BLaER1 (cell line): ENCODE measurements around the gene ACP6.

Source experiments
- H3K27ac ChIP-seq: shearing (Covaris generic); formaldehyde crosslinking; 2 replicates; pipeline ENCODE4 v1.8.1; 2022
- H3K27me3 ChIP-seq: shearing (Covaris generic); formaldehyde crosslinking; 2 replicates; pipeline ENCODE4 v1.8.1; 2022
- H3K36me3 ChIP-seq: shearing (Covaris generic); formaldehyde crosslinking; 2 replicates; pipeline ENCODE4 v1.8.1; 2022
- H3K4me1 ChIP-seq: shearing (Covaris generic); formaldehyde crosslinking; 2 replicates; pipeline ENCODE4 v1.8.1; 2022
- H3K4me2 ChIP-seq: shearing (Covaris generic); formaldehyde crosslinking; 2 replicates; pipeline ENCODE4 v1.8.1; 2022
- H3K4me3 ChIP-seq: shearing (Covaris generic); formaldehyde crosslinking; 2 replicates; pipeline ENCODE4 v1.8.1; 2022
- H3K9ac ChIP-seq: shearing (Covaris generic); formaldehyde crosslinking; 2 replicates; pipeline ENCODE4 v1.8.1; 2022
- H3K9me3 ChIP-seq: shearing (Covaris generic); formaldehyde crosslinking; 2 replicates; pipeline ENCODE4 v1.8.1; 2022
- H4K20me1 ChIP-seq: shearing (Covaris generic); formaldehyde crosslinking; 2 replicates; pipeline ENCODE4 v1.8.1; 2022
- Cebpa-rat ChIP-seq: shearing (Covaris generic); IDR thresholded peaks from 2 replicates; pipeline ENCODE4 v1.8.1; 2022

The ACP6 gene

GRCh38 chr1:147605591-147605990 is 64.7 kb downstream of the ACP6 start:
- H3K4me1 ChIP-seq, result peaks cover 34% of the 10 kb centered on the region
- peaks cover 53% of the 10 kb centered on the region for H3K36me3 ChIP-seq
- no peak for TF ChIP-seq Cebpa-rat
- H3K27me3 ChIP-seq, result no peaks in the 10 kb centered on the region
- no peak overlapping the region for H3K4me3 ChIP-seq
- no peak overlapping the region for H3K9ac ChIP-seq
- H4K20me1 ChIP-seq, result peaks cover 26% of the 10 kb centered on the region; the same call in 1 of the 2 replicates
- H3K27ac ChIP-seq, result no peak overlapping the region
- no peaks in the 10 kb centered on the region for H3K9me3 ChIP-seq
- no peak overlapping the region for H3K4me2 ChIP-seq

GRCh38 chr1:147603986-147604385 is 66.3 kb downstream of the ACP6 start:
- Histone ChIP-seq H3K27ac (no peak overlapping the region), H3K4me2 (peak overlapping the region; percentile 59), H3K36me3 (peaks cover 44% of the 10 kb centered on the region), H3K9ac (no peak overlapping the region), H4K20me1 (peaks cover 26% of the 10 kb centered on the region; the same call in 1 of the 2 replicates), H3K4me3 (no peak overlapping the region), H3K27me3 (no peaks in the 10 kb centered on the region), H3K4me1 (peaks cover 37% of the 10 kb centered on the region), H3K9me3 (no peaks in the 10 kb centered on the region)
- TF ChIP-seq Cebpa-rat, result no peak

GRCh38 chr1:147600119-147601111 is 69.9 kb downstream of the ACP6 start:
- peak overlapping the region; percentile 84 for H3K9ac ChIP-seq
- peaks cover 60% of the 10 kb centered on the region for H3K4me1 ChIP-seq
- H3K9me3 ChIP-seq, result no peaks in the 10 kb centered on the region
- peaks cover 26% of the 10 kb centered on the region; the same call in 1 of the 2 replicates for H4K20me1 ChIP-seq
- H3K36me3 ChIP-seq, result peaks cover 9% of the 10 kb centered on the region
- H3K27ac ChIP-seq, result peak overlapping the region; percentile 85
- no peak for TF ChIP-seq Cebpa-rat
- H3K27me3 ChIP-seq, result peaks cover 9% of the 10 kb centered on the region; the same call in 1 of the 2 replicates
- H3K4me2 ChIP-seq, result peak overlapping the region; percentile 96
- H3K4me3 ChIP-seq, result peak overlapping the region; percentile 76

- Histone ChIP-seq H3K4me3 (peak overlapping the region; percentile 76), H3K27me3 (peaks cover 9% of the 10 kb centered on the region; the same call in 1 of the 2 replicates), H3K36me3 (peaks cover under 1% of the 10 kb centered on the region; the same call in 1 of the 2 replicates), H4K20me1 (peaks cover 24% of the 10 kb centered on the region; the same call in 1 of the 2 replicates), H3K9ac (peak overlapping the region; percentile 84), H3K27ac (peak overlapping the region; percentile 85), H3K4me1 (peaks cover 57% of the 10 kb centered on the region), H3K9me3 (no peaks in the 10 kb centered on the region), H3K4me2 (peak overlapping the region; percentile 97)
- TF ChIP-seq Cebpa-rat, result no peak
Measured at GRCh38 chr1:147599362-147600118, 70.8 kb downstream of the ACP6 start.

DNA sequence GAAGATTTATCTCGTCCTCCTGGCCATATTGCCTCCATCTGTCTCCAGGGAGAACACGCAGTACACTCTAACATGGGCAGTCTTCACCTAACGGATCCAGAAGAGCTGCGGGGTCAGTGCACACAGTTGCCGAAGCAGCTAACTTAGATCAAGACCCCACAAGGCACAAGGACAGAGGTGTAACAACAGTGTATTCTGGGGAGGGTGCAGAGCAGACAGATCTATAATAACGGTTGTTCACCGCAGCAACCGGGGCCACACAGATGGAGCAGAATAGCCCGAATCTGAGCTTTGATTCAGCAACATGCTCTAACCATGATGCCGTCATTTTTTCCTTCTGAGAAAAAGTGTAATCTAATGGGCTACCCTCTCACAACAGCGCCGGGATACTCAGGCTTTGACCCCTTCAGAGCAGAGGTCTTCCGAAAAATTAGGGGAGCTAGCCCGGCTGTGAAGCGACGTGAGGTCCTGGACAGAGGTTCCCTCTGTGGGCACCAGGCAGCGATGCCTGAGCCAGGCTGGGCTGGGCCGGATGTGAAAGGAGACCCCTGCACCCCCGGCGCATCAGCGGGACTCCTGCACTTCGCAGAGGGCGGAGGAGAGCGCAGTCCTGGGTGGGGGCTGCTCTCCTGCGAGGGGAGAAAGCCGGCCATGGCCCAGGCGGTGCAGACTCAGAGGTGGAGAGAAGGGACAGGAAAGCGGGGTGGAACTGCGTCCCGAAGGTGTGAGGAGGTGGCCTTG is 71.5 kb downstream of the ACP6 start:
- H3K9me3 ChIP-seq, result no peaks in the 10 kb centered on the region
- peaks cover 9% of the 10 kb centered on the region; the same call in 1 of the 2 replicates for H3K27me3 ChIP-seq
- H4K20me1 ChIP-seq, result peaks cover 16% of the 10 kb centered on the region; the same call in 1 of the 2 replicates
- no peaks in the 10 kb centered on the region for H3K36me3 ChIP-seq
- H3K4me2 ChIP-seq, result peak overlapping the region; percentile 97
- peak overlapping the region; percentile 81 for H3K27ac ChIP-seq
- peaks cover 50% of the 10 kb centered on the region for H3K4me1 ChIP-seq
- no peak for TF ChIP-seq Cebpa-rat
- H3K4me3 ChIP-seq, result peak overlapping the region; percentile 76
- peak overlapping the region; percentile 82 for H3K9ac ChIP-seq

DNA sequence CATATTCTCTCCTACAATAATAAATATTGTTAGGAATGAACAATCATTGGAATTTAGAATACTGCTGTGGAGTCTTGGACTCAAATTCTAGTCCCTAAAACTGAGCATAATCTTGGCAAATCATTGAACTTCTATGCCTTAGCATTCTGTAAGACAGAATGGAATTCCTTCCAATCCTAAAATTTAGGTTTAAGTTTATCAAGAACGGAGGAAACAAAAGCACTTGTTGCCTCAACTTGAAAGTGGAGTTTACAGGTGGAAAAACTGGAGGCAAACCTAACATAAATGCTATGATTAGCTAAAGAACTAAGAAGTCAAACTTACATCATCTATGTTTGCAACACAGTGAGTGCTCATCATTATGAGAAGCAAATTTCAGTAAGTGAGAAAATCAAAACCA is 73.3 kb downstream of the ACP6 start:
- peaks cover 43% of the 10 kb centered on the region for H3K4me1 ChIP-seq
- H3K9ac ChIP-seq, result no peak overlapping the region
- H3K27me3 ChIP-seq, result peaks cover 9% of the 10 kb centered on the region; the same call in 1 of the 2 replicates
- H4K20me1 ChIP-seq, result peaks cover 8% of the 10 kb centered on the region; the same call in 1 of the 2 replicates
- H3K27ac ChIP-seq, result no peak overlapping the region
- no peaks in the 10 kb centered on the region for H3K36me3 ChIP-seq
- H3K4me3 ChIP-seq, result no peak overlapping the region
- H3K4me2 ChIP-seq, result no peak overlapping the region
- H3K9me3 ChIP-seq, result 0 out of 2 replicates have a peak, but pooled peaks cover 8% of the 10 kb centered on the region
- no peak for TF ChIP-seq Cebpa-rat
